HG03159 (cell line): ENCODE data around the gene NLGN1.

Experiments
- ATAC-seq: cut with Tn5 transposase; IDR thresholded peaks from one replicate; pipeline ENCODE4 v1.9.1; 2021; ENCODE audit warnings: mild to moderate bottlenecking, moderate library complexity; ENCODE audit not compliant: unreplicated experiment

The NLGN1 gene

DNA sequence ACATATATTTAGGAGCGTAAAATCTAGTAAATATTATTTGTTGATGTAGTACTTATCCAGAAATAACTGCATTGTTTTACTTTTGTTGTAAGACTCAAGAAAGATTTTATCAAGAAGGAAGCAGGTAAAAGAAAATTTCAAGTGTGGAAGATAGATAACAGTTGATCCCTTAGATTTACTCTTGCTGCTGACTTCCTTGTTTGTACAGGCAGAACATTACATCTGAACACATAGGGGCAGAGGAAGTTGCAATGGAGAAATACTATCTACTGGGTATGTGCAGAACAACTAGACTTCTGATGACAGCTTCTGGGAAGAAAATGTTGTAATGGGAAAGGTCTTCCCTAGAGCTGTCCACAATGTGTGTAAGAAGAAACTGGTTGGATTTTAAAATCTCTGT is 350.6 kb downstream of the NLGN1 start:
- ATAC-seq: no peak

DNA sequence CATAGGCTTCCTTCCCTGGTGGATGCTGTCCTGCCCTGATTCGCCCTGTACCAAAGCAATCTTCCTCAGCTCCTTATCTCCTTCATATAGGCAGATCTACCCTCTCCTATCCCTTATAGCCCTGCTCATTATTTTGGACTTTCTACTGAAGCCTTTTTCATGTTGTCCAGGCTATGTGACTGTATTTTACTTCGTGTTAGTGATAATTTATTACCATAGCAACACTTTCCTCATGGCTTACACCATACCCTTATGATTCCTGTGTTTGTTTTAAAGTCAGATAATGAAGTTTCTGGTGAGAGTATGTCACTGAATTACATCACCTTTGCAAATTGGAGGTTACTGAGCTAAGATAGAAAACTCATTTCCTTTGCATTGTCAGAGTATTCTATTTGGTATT is 352.6 kb downstream of the NLGN1 start:
- no peak for ATAC-seq

DNA sequence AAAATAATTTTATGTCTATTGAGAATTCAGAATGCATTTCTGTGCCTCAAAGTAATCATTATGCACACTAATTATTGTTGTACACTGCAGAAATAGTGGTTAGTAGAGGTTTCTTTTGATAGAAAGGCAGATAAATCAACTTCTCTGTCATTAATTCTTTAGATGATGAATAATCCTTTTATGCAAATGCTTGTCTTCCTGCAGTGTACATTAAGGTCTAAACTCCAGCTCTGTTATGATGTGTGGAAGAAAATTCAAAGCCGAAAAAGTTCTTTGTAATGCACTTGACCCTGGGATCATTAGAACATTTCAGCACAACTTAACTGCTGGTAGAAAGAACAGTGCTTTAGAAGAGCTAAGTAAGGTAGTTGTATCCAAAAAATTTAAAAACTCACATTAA is 353.0 kb downstream of the NLGN1 start:
- ATAC-seq: no peak

DNA sequence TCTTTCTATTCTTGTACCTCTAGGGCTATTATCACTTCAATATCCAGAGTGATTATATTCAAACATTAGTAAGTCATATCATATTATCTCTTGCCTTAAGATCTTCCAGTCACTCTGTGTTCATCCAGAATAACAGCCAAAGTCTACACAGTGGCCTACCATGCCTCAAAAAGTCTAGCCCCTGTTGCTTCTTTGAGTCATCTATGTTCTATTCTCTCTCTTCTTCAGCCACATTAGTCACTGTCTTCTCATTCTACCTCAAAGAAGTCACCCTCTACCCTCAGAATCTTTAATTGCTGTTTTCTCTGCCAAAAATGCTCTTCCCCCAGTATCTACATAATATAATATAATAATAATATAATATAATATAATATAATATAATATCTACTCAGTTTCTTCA is 356.0 kb downstream of the NLGN1 start:
- ATAC-seq: no peak

DNA sequence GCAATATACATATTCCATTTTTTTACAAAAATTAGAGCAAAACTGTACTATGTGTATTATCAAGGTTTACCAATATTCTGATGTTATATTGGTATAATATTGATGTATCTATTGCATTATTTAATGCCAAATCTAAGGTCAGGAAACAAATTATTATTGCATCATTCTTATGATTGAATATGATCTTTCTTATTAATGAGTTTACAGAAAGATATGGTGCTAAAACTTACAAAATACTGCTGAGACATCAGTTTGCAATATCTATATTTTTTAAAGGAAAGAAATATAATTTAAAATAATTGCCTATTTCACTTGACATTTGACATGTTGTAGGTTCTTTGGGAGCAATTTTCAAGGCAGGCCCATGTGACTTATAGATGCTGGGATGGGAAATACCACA is 357.6 kb downstream of the NLGN1 start:
- ATAC-seq: no peak

DNA sequence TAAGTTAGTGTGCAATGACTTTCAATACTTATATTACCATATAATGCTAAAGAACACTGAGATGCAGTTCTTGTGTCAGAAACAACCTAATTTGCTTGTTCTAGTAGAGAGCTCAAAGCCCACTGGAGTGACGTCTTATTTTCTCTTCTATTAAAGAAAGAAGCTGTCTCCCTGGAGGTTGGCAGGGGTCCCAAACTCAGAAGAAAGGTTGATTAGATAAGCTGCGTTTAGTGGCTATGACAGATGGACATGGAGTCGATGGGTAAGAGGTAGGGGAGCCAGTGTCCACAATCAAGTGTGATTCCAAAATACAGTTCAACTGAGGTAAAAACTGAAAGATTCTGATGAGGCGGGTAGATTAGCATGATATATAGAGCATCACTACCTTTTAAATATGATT is 363.6 kb downstream of the NLGN1 start:
- no peak for ATAC-seq

DNA sequence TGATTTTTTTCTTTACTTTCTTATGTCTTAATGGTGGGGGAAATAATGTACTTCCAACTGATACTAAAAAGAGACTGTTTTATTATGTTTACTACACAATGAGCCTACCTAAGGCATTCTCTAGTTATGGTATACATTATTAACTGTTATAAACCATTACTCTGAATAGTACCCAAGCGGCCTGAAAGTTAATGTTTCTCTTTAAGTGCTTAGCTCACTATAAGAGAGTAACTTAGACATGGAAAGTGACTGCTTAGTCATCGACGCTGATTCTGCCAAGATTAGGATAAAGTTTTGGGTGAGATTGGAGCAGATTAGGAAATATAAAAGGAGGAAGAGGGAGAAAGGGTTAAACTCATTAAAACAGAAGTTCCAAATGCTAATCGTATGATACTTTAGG is 365.0 kb downstream of the NLGN1 start:
- no peak for ATAC-seq

DNA sequence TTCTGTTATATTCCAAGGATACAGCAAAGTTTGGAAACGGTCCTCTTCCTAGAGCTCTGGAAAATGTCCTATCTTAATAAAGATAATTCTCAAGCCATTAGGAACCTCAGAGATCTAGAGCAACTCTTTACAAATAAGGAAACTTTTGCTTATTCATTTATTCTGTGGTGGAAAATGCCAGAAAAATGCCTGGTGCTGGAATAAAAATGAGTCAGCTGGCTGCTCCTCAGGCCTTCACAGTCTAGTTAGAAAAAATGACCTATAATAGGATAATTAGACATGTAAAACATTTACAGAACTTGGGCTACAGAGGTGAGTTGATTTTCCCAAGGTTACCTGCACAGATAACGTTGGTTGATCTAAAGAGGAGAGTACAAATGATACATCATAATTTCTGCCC is 372.5 kb downstream of the NLGN1 start:
- ATAC-seq: no peak

DNA sequence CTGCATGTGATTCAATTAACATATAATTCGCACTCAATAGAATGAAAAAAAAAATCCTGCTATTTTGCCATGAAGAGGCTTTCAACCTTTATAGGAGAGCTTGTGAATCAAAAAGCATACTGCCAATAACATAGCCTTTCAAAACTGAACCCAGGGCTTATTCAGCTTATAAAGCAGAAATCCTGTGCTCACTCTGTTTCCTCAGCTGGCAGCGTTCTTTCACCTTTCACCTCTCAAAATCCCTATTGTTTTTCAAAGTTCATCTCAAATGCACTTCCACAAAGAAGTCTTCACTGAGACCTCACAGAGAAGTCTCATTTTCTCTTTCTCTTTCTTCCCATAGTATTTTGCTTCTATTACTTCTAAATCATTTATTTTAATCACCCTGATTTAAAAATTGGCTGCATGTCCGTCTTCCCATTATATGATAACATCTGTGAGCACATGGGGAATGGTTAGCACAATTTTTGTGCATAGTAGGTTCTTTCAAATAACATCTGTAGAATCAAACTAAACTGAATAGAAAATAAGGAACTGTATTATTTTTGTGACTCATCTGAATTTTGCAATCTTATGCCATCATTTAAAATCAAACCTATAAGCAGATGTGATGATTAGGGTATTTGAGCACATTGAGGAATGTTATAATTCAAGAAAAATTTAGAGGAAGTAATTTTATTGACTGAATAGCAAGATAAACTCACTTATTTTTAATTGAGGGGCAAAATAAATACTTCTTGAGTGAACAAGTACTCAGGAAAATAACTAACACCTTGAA is 373.4 kb downstream of the NLGN1 start:
- ATAC-seq: no peak

DNA sequence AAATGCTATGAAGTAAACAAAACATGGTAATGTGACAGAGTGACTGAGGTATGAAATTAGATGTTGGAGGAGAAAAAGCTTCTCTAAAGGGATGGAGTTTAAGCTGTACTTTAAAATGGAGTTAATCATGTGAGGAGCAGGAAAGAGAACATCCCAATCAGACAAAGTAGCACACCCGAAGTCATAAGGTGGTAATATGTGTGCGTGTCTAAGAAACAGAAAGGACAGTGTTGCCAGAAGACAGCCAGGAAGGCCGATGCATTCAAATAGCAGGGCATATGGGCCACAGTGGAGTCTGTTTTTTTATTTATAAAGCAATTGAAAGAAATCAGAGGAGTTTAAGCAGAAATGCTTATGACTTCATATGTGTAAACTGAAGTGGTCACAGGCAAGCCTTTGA is 376.3 kb downstream of the NLGN1 start:
- no peak for ATAC-seq

DNA sequence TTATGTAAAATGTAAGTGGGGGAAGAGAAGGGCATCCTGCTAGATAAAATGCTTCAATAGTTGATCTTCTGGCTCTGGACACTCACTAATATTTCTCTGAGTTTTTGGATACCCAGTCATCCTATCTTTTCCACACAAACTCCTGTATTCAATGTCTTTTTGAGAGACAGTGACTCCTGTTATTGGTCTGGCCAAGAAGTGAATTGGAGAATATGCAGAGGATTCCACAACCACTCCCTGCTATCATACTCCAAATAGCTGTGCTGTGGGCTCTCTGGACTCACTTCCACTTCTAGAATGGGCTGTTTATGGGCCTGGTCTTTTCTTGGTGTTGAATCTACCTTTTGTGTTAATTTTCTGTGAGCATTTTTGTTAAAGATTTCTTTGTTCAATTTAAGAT is 376.8 kb downstream of the NLGN1 start:
- ATAC-seq: no peak

DNA sequence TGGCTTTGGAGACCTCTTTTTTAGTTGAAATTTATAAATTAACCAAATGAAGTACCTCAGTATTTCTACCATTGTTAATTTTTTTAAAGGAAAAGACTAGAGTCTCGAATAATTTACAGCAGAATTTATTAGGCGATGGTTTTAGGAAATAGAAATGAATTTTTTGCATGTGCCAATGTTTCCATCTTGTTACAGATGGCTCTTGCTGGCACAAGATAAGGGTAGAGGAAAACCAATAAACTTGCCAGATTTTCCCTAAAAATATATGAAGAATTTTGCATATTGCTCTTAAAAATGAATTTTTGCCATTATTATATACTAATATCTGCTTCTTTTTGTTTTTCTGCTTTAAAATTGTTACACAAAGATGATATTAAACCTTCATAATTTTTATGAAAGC is 380.7 kb downstream of the NLGN1 start:
- ATAC-seq: no peak

DNA sequence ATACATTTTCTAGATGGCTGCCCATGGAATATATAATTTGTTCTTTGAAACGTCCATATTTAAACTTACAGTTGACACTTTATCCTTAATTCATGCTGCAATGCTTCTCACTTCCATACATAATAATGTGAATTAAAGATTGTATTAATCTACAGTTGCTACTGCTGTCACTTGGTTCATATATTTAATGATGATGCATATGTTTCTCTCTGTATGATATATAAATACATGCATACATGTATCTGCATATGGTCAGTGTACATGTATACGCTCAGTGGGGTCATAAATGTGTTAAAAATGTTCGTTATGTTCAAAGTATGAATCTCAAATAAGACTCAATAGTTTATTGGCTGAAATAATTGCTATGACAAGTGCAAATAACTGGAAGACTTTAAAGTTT is 382.5 kb downstream of the NLGN1 start:
- ATAC-seq: no peak

DNA sequence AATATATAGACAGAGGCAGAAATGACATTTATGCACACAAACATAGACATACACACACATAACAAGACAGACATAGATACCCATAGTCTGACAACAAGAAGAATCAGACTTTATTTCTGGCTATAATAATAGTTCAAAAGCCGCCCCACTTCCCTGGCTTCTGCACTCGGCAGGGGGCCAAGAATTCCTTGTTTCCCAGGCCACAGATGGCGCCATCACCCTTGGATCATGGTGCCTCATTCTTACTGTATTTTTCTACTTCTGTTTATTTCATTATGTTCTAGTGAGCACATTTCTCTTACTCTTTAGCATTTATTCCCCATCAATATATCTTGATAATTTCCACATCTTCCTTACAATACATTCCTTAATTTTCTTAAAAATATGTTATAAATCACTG is 387.5 kb downstream of the NLGN1 start:
- no peak for ATAC-seq

DNA sequence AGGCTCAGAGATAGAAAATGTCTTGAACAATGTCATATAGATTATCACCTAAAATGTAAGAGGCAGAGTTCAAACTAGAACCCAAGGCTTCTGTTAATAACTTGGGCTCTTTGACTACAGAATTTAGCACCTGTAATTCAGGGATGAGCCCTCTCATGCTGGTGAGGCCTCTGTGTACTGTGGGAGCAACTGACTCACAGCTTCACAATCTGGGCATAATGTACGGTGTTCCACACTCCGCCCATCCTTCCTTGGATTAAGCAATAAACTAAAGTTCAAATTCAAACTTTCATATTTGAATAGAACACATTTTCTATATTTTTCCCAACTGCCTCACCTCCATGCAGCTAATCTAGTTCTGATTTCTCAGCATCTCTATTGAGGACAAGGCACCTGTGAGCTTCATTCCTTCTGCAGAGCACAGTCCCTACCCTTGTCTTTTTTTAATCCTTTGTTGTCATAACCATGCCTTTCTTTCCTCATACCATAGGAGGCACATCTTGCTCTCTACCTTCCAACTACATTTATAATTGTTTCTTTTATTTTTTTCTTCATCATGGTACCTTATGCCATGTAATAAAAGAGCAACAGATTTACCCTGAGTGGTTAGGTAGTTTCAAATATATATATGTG is 392.1 kb downstream of the NLGN1 start:
- no peak for ATAC-seq

DNA sequence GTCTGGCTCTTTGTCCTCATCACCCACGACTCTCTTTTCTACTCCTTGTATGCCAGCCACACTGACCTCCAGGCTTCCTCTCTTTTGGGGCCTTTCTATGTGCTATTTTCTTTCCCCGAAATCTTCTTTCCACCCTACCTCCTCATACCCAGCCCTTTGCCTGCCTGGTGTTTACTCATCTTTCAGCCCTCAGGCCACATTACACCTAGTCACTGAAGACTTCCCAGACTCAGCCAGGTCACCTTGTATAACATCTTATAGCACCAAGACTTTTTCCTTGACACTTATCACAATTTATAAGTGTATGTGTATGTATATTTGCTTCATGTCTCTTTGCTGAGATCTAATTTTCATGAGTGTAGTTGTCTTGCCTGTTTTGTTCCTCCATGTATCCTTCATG is 396.4 kb downstream of the NLGN1 start:
- ATAC-seq: no peak

DNA sequence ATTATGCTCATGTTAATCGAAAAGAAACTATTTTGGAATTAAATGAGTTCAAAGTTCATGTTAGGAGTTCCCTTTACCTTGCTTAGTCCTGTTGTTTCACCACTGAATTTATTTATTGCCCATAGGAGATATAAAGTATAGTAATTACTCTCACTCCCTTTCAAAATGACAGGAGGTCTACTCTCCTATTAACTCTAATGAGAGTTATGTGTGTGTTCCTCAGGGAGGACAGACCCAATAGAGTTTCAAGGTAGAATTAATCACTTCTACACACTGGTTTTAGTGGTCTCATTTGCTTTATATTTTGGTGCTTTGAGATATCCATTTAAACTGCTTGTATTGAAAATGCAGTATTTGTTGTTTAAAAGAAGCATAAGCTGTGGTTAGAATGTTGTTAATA is 398.9 kb downstream of the NLGN1 start:
- no peak for ATAC-seq

DNA sequence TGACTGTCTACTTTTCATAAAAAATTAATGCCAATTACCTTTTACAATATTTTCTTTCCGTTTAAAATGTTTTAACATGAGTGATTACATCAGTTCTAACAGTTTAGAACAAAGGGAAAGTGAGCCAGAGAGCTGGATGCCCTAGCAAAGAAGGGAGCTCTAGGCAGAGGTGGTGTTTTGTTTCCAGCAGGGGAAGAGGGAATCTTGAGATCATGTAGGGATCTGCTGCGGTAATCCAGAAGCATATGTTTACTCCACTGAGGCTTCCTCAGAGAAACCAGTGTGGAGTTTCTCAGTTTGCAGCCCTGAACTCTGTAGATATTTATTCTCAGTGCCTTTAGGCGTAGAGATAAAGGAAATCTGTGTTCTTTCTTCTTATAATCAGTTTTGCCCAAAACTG is 399.3 kb downstream of the NLGN1 start:
- ATAC-seq: no peak

DNA sequence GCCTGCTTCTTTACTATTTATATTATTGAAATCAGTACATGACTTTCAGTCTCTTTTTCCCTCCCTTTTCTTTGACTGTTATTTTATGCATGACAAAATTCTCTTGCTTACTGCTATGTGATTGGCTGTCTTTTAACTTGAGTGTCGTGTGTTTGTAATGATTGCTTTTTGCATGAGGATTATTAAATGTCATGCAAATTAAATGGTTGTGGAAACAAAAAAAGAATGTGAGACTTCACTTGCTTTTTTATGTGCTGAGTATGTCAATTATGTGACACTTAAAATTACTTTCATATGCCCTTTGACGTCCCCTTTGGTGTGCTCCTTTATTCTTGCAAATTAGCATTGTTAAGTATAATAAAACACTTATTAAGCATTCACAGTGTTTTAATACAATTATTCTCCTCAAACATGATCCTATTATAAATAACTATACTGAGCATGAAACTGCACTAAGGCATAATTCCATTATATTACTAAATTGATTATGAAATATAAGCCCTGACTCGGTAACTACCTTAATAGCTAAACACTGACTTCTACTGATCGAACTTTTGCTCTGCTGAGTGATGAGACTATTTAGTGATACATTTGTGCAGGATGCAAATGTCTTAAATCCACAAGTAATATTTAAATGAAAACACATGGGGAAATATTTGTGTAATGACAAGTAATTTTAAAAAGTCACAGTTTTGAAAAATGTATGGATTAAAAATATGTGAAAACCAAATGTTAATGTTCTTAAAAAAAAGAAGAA is 401.7 kb downstream of the NLGN1 start:
- no peak for ATAC-seq

DNA sequence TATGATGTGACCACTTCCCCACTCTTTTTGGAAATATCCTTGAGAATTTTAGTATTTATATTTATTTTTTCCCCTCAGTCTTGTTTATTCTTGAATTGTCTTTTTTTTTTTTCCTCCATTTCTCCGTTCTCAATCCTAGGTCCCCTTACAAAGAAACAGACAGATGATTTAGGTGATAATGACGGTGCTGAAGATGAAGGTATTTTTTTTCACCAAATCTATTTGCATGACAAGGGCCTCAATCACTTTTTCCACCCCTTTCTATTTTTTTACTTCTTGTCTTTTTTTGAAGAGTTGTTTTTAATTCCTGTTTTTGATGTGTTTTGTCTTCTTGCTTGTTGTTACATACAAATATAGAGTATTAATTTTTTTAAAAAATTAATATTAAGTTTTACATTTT is 402.6 kb downstream of the NLGN1 start:
- no peak for ATAC-seq

DNA sequence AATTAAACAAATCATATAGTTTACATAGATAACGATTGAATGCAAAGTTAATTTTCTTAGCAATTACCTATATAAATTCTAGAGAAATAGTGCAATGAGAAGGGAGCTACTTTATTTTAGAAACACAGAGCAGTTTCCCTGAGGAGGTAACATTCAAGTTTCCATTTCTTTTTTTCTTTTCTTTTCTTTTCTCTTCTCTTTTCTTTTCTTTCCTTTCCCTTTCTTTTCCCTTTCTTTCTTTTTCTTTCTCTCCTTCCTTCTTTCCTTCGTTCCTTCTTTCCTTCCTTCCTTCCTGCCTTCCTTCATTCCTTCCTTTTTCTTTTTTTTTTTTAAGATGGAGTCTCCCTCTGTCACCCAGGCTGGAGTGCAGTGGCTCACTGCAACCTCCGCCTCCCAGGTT is 417.3 kb downstream of the NLGN1 start:
- ATAC-seq: no peak

DNA sequence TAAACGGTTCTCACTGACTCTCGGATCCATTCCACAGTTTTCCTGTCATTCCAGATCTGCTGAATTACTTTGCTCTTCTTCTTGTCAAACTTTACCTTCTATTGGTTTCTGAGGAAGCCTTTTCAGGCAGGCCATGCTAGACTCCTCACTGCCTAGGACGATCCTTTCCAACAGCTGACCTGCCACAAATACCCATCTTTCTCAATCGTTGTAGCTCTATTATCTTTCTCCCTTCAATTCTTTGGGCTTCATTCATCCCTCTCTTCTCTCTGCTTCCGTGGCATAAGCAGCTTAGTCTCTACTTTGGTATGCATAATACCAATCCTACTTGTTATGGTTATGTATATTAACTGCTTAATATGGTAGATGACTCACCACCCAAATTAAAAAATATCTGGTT is 421.8 kb downstream of the NLGN1 start:
- ATAC-seq: no peak
